NCI-H69 (cell line): ENCODE measurements around the gene CYP2C19.
"Not testable (repeated sequence)": the region's sequence is repeated elsewhere in the genome, so short reads cannot be mapped to it uniquely, and the experiment has no call there.

ENCODE experiments used
- DNase-seq: peaks from one replicate; lab custom pipeline; 2025; lab: John Stamatoyannopoulos, UW

The CYP2C19 gene

DNA sequence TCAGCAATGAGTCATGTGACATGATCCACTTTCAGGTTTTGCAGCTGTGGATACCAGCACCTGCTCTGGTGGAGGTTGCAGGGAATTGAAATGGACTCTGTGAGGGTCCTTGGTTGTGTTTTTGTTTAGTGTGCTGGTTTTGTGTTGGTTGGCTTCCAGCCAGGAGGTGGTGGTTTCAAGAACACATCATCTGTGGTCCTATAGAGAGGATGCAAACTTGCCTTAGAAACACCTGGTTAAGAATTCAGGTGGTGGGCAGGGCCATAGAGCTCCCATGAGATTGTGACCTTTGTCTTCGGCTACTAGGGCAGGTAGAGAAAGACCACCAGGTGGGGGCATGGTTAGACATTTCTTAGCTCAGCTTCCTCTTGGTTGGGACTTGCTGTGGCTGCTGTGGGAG lies 116.7 kb downstream of the CYP2C19 start:
- no peak for DNase-seq

DNA sequence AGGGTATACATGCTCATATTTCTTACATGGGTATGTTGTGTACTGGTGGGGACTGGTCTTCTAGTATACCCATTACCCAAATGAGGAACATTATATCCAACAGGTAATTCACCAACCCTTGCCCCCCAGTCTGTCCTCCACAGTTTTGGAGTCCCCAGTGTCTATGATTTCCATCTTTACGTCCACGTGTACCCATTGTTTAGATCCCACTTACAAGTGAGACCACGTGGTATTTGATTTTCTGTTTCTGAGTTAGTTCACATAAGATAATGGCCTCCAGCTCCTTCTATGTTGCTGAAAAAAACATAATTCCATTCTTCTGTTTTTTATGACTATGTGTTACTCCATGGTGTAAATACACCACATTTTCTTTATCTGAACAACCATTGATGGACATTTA lies 126.6 kb downstream of the CYP2C19 start:
- DNase-seq, result no peak

DNA sequence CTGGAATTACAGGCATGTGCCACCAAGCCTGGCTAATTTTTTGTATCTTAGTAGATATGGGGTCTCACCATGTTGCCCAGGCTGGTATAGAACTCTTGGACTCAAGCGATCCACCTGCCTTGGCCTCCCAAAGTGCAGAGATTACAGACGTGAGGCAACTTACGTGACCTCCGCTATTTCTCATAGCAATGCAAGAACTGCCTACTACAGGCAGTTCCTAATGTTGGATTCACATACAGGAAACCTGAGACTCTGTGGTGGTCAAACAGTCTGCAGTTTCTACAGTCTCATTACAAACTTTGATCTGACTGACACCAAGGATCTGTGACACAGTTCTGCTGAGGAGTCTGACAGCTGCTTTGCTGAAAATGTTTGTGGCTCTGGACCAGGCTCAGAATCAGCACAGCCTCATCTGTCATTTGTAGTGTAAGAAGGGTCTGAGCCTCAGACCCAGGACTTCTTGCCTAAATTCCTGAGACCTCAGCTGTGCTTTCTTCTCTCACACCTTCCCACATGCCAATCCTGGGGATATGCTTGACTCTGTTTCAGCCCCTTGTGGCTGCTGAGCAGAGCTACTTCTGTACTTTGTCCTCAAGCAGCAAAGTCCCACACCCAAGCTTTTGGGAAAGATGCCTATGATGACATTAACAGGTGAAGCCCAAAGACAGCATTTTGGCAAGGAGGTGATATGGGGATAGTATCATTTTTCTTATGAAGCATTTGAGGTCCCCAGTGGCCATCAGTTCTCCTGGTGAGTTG lies 128.0 kb downstream of the CYP2C19 start:
- DNase-seq, result no peak

DNA sequence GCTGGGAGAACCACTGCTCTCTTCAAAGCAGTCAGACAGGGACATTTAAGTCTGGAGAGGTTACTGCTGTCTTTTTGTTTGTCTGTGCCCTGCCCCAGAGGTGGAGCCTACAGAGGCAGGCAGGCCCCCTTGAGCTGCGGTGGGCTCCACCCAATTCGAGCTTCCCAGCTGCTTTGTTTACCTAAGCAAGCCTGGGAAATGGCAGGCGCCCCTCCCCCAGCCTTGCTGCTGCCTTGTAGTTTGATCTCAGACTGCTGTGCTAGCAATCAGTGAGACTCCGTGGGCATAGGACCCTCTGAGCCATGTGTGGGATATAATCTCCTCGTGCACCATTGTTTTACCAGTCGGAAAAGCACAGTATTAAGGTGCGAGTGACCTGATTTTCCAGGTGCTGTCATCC lies 135.9 kb downstream of the CYP2C19 start:
- DNase-seq, result not testable (repeated sequence)

DNA sequence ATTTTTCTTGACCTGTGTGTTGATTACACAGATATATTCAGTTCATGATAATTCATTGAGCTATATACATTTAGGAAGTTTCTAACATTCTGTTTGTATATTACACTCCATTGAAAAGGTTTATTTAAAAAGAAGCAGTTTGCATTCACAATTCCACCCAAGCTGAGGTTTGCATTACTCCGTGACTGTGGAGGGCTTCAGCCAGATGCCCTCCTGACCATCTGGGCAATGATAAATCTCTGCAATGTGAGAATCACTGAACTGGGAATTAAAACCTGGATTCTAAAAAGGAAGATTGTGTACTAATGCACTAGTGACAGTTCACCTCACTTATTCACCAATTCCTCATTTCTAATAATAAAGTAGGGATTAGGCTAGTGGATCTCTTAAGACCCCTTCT lies 139.6 kb downstream of the CYP2C19 start:
- no peak for DNase-seq

DNA sequence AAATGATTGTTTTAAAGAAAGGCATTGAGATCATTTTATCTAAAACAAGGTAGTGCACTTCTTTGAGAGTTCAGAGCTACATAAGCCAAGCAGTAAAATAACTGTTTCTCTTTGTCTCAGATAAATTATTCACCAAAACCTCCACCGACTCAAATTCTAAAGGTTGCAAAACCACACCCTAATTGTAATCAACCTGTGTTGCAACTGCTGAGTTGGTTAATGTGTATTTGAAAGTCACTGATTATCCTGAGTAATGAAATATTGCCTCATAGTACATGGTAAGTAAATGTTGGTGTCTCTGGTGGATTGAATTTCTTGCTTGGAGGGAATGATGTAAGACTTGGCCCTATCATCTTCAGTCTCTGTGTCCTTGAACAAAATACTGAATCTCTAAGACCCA lies 140.1 kb downstream of the CYP2C19 start:
- no peak for DNase-seq
